ENCODE results near the gene DNAJA3. TPM values are rescaled to one million over a fixed set of nuclear protein-coding genes. Genes with fewer than 3 reads are reported as not detected.

DNAJA3 gene
- total and polyA plus RNA-seq, 9 of the 15 experiments (the other 6 are each of a cell fraction or from before 2014, with no cell fraction given): 8.1 to 105 (median 79.0) TPM

DNA sequence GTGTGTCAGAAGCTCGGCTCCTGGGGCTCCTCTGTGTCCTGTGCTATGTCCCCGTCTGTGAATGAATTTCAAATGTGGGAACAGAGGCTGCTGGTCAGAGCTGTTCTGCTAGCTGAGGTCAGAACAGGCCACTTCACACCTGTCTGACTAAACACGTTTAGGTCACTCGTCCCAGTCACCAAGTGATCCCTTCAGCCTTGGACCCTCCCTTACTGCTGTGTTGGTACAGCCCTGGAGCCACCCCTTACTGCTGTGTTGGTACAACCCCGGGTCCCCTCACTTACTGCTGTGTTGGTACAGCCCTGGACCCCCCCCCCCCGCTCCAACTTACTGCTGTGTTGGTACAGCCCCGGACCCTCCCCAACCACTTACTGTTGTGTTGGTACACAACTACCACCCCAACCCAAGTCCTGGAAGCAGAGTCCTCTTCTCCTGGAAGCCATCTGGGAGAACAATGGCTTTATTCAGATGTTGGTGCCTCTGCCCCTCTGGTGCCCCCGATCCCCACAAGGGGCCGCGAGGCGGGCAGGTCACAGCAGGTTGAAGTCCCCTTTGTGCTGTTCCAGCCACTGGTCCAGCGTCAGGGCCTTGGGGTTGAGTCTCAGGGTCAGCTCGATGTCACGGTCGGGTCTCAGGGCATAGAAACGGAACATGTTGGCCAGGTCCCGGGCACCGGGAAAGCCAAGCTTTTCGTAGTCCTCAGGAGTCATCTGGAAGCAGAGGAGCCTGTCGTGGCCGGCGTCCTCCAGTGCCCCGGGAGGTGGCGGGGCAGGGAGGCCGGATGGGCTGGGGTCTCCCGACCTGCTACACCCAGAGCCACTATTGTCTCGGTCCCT lies 35.8 kb downstream of the DNAJA3 start (continued):
- TF ChIP-seq HIVEP1 (CRISPR knock-in tag; IDR thresholded peaks at IDR 0.05): no peak

DNA sequence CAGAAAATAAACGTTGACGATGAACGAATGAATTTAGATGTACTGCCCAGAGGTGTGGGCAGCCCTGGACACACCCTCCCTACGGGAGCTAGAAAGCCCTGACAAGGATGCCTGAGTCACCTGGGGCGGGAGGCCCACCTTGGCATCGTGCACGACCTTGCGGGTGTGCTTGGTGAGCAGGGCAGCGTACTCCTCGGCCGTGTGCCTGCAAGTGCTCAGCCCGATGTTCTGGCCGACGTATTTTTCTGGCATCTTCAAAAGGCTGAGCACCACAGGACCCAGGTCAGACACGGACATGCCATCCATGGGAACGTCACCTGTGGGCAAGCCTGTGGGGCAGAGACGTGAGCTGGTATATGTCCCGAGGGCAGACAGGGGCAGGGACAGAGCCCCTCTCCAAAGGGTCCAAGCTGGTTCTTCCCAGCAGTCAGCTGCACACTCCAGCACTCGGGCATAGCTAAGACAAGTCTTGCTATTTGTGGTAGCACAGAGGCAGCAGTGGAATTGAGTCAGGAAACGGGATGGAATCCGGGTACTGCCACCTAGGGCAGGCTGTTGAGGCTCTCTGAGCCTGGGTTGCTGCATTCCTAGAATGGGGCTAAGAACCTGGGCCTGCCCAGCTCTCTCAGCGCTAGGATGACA lies 38.0 kb downstream of the DNAJA3 start:
- ChIA-PET CTCF (ENCODE audit: low intra/inter-chr PET ratio) (no interaction called here), POLR2A (interaction anchor here (0.7 to 7.2 kb wide), 6 partner anchors 8 to 642 kb away, joined by 3 to 59 read pairs (median 6); partner anchors contain the start of gene NMRAL1)
- Histone ChIP-seq H3K36me3 (ENCODE audit: control insufficient read depth, insufficient read depth, low read length) (peaks cover 66% of the 10 kb centered on the region; the same call in 2 of the 3 replicates), H3K9me1 (ENCODE audit: control insufficient read depth, insufficient read depth, low read length) (no peaks in the 10 kb centered on the region), H3K4me3 (no peak overlapping the region), H3K4me2 (ENCODE audit: insufficient read depth, low read length) (no peak overlapping the region), H3K4me1 (replicated peaks in 1 of 2; ENCODE audit: control insufficient read depth in 2 of 2, insufficient read depth in 2 of 2, low read length in 2 of 2) (peaks cover 0 to 18% of the 10 kb centered on the region in 2 experiments; a peak in 2 of 5 replicates), H2AFZ (ENCODE audit: low read depth, low read length) (no peak overlapping the region), H3K27me3 (ENCODE audit: control insufficient read depth in 2 of 2, insufficient read depth in 2 of 2, low read length in 2 of 2) (no peaks in the 10 kb centered on the region), H3K9ac (ENCODE audit: insufficient read depth in 1 of 2, low read depth in 2 of 2, low read length in 2 of 2) (peak overlapping the region in 1 of 2 experiments; percentile 48; a peak in 2 of 4 replicates), H4K20me1 (replicated peaks; ENCODE audit: control insufficient read depth, insufficient read depth, low read length) (no peaks in the 10 kb centered on the region), H3K79me2 (ENCODE audit: control insufficient read depth, insufficient read depth, low read length) (no peaks in the 10 kb centered on the region), H3K27ac (ENCODE audit: extremely low read depth, low read depth, low read length) (no peak overlapping the region), H3K9me3 (replicated peaks; ENCODE audit: control insufficient read depth, insufficient read depth, low read depth, low read length) (no peaks in the 10 kb centered on the region)
- no TSS peak for BruUV-seq (replicated peaks)
- in situ Hi-C loops (cut with MboI) (no loop called here), intact Hi-C loops (cut with micrococcal nuclease) (no loop called here)
- WGBS (ENCODE audit: insufficient coverage, low coverage, missing lambda C conversion rate): 88% methylated on average over 21 of the region's 22 CpGs
- ATAC-seq: no peak
- no peak for FAIRE-seq
- DNase-seq (ENCODE audit: extremely low read depth in 1 of 4, low spot score in 3 of 4): no peak
- no peak for TF ChIP-seq STAT5A (IDR thresholded peaks at IDR 0.05; ENCODE audit: borderline replicate concordance, low read length)
- TF ChIP-seq ZKSCAN8 (CRISPR knock-in tag; IDR thresholded peaks at IDR 0.05): no peak
- no peak for TF ChIP-seq NR1H2 (CRISPR knock-in tag; IDR thresholded peaks at IDR 0.05)
- TF ChIP-seq GATAD2B (IDR thresholded peaks at IDR 0.05; ENCODE audit: borderline replicate concordance): no peak
- TF ChIP-seq TCF3 (CRISPR knock-in tag; IDR thresholded peaks at IDR 0.05): no peak
- peak; percentile 23; the same call in 1 of the 2 replicates for TF ChIP-seq SUPT5H (IDR thresholded peaks at IDR 0.05)
- TF ChIP-seq, protein P1, sequence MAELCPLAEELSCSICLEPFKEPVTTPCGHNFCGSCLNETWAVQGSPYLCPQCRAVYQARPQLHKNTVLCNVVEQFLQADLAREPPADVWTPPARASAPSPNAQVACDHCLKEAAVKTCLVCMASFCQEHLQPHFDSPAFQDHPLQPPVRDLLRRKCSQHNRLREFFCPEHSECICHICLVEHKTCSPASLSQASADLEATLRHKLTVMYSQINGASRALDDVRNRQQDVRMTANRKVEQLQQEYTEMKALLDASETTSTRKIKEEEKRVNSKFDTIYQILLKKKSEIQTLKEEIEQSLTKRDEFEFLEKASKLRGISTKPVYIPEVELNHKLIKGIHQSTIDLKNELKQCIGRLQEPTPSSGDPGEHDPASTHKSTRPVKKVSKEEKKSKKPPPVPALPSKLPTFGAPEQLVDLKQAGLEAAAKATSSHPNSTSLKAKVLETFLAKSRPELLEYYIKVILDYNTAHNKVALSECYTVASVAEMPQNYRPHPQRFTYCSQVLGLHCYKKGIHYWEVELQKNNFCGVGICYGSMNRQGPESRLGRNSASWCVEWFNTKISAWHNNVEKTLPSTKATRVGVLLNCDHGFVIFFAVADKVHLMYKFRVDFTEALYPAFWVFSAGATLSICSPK (IDR thresholded peaks at IDR 0.05; ENCODE audit: borderline replicate concordance): no peak
- TF ChIP-seq, protein P2, sequence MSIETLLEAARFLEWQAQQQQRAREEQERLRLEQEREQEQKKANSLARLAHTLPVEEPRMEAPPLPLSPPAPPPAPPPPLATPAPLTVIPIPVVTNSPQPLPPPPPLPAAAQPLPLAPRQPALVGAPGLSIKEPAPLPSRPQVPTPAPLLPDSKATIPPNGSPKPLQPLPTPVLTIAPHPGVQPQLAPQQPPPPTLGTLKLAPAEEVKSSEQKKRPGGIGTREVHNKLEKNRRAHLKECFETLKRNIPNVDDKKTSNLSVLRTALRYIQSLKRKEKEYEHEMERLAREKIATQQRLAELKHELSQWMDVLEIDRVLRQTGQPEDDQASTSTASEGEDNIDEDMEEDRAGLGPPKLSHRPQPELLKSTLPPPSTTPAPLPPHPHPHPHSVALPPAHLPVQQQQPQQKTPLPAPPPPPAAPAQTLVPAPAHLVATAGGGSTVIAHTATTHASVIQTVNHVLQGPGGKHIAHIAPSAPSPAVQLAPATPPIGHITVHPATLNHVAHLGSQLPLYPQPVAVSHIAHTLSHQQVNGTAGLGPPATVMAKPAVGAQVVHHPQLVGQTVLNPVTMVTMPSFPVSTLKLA (conservative IDR thresholded peaks at IDR 0.05): no peak
- peak; percentile 32; the same call in 1 of the 2 replicates for TF ChIP-seq RBFOX2 (IDR thresholded peaks at IDR 0.05; ENCODE audit: low read depth, low read length)
- TF ChIP-seq MYNN (IDR thresholded peaks at IDR 0.05): 0 out of 2 replicates have a peak, but pooled peaks have one; percentile 6
- TF ChIP-seq MYNN (CRISPR knock-in tag; IDR thresholded peaks at IDR 0.05): no peak
- peak; percentile 55 for TF ChIP-seq POLR2G (IDR thresholded peaks at IDR 0.05; ENCODE audit: low read depth, low read length)
- TF ChIP-seq ZNF197 (CRISPR knock-in tag; IDR thresholded peaks at IDR 0.05; ENCODE audit: low read depth): no peak
- no peak for TF ChIP-seq SREBF1 (IDR thresholded peaks at IDR 0.05; ENCODE audit: borderline replicate concordance, low read depth, low read length)
